Panc1 (cell line): ENCODE measurements around the gene NCKAP5.

Source experiments
- CTCF ChIP-seq: fragments of 450-650 bp; IDR thresholded peaks from 2 replicates; pipeline ENCODE4 v1.5.1; 2017; ENCODE audit warnings: mild to moderate bottlenecking
- POLR2AphosphoS5 ChIP-seq: IDR thresholded peaks from 2 replicates; pipeline ENCODE4 v1.6.1; 2012; ENCODE audit warnings: mild to moderate bottlenecking, low read depth, low read length, moderate library complexity
- REST ChIP-seq, 2 experiments: IDR thresholded peaks; 2 replicates each; pipeline ENCODE4 v1.6.1; 2011 to 2012; ENCODE audit warnings: low read depth in 2 of 2, control low read depth in 1 of 2, low read length in 1 of 2, mild to moderate bottlenecking in 1 of 2, moderate library complexity in 1 of 2; ENCODE audit not compliant: insufficient read depth in 1 of 2
- SIN3A ChIP-seq: IDR thresholded peaks from 2 replicates; pipeline ENCODE4 v1.6.1; 2012; ENCODE audit warnings: low read depth, mild to moderate bottlenecking, low read length, moderate library complexity, borderline replicate concordance; ENCODE audit not compliant: insufficient read depth
- TCF7L2 ChIP-seq: IDR thresholded peaks from 2 replicates; pipeline ENCODE4 v1.6.1; 2011; ENCODE audit warnings: mild to moderate bottlenecking, low read depth, low read length, inconsistent platforms

GRCh38 chr2:132779206-132779721 lies 789.0 kb downstream of the NCKAP5 start:
- TF ChIP-seq CTCF (no peak), REST (IDR thresholded peaks at IDR 0.05; ENCODE audit: insufficient read depth in 1 of 2, low read depth in 2 of 2, low read length in 1 of 2) (no peak), POLR2AphosphoS5 (no peak), SIN3A (no peak), TCF7L2 (no peak)
